Subcutaneous adipose tissue (tissue), 4 donors: ENCODE results near the gene ZNF462. TPM values are rescaled to one million over a fixed set of nuclear protein-coding genes. Genes with fewer than 3 reads are reported as not detected.

Experiments used
- CTCF ChIP-seq: fragments of 450-650 bp; IDR thresholded peaks from one replicate; pipeline ENCODE4 v1.5.1; 2016; ENCODE audit warnings: low read depth, mild to moderate bottlenecking, control low read depth, antibody characterized with exemption, moderate library complexity
- total RNA-seq, 4 donors: library from RNA; depleted of rRNA; stranded (reverse); fragments of >200 nt; gene quantifications; one replicate each; pipeline ENCODE4 v1.1.0, GENCODE V29; 2016

The ZNF462 gene
- total RNA-seq, 4 donors from 2014 or later: 10.3 to 20.5 (median 13.1) TPM

GRCh38 chr9:106866243-106866642 is 3.3 kb downstream of the ZNF462 start:
- no peak for TF ChIP-seq CTCF

GRCh38 chr9:106867286-106867685 is 4.3 kb downstream of the ZNF462 start:
- TF ChIP-seq CTCF: no peak

- no peak for TF ChIP-seq CTCF
Observed at GRCh38 chr9:106868087-106868486, 5.1 kb downstream of the ZNF462 start.

GRCh38 chr9:106868565-106868964 is 5.6 kb downstream of the ZNF462 start:
- no peak for TF ChIP-seq CTCF

- no peak for TF ChIP-seq CTCF
Observed at GRCh38 chr9:106869028-106869427, 6.1 kb downstream of the ZNF462 start.

GRCh38 chr9:106869458-106869857 is 6.5 kb downstream of the ZNF462 start:
- no peak for TF ChIP-seq CTCF

GRCh38 chr9:106872641-106873040 is 9.7 kb downstream of the ZNF462 start:
- TF ChIP-seq CTCF: no peak
